Measurements from ENCODE around the gene TECTB.

GRCh38 chr10:112335868-112336265 is 52.7 kb downstream of the TECTB start:
- TF ChIP-seq STAG1 (CRISPR knock-in tag; IDR thresholded peaks at IDR 0.05; ENCODE audit: borderline replicate concordance) (no peak), REST (IDR thresholded peaks at IDR 0.05; ENCODE audit: borderline replicate concordance) (no peak), REST (CRISPR knock-in tag; IDR thresholded peaks at IDR 0.05; ENCODE audit: low read depth) (no peak), TAF7 (tag; IDR thresholded peaks at IDR 0.05) (no peak), TRIM24 (IDR thresholded peaks at IDR 0.05) (no peak), ZC3H4 (CRISPR knock-in tag; IDR thresholded peaks at IDR 0.05; ENCODE audit: borderline replicate concordance) (no peak), NKRF (IDR thresholded peaks at IDR 0.05; ENCODE audit: borderline replicate concordance) (no peak), TCF7 (IDR thresholded peaks at IDR 0.05; ENCODE audit: borderline replicate concordance) (no peak), RNF2 (IDR thresholded peaks at IDR 0.05) (no peak), POLR2AphosphoS2 (IDR thresholded peaks at IDR 0.05; ENCODE audit: low read length) (no peak), ZNF780A (CRISPR knock-in tag; IDR thresholded peaks at IDR 0.05) (no peak), E2F1 (CRISPR knock-in tag; IDR thresholded peaks at IDR 0.05) (no peak), JUND (IDR thresholded peaks at IDR 0.05; ENCODE audit: borderline replicate concordance, low read depth, low read length) (no peak), JUND (tag; IDR thresholded peaks at IDR 0.05; ENCODE audit: borderline replicate concordance, low read depth, low read length) (no peak)
